H1 (cell line): ENCODE data around the gene FAM193A. TPM values are rescaled to one million over a fixed set of nuclear protein-coding genes. Genes with fewer than 3 reads are reported as not detected.

Experiments
- EGR1 ChIP-seq: IDR thresholded peaks from 2 replicates; pipeline ENCODE4 v1.6.1; 2011; ENCODE audit warnings: low read depth, low read length, borderline replicate concordance
- POU5F1 ChIP-seq: IDR thresholded peaks from 2 replicates; pipeline ENCODE4 v1.6.1; 2011; ENCODE audit warnings: low read depth, mild to moderate bottlenecking, low read length, moderate library complexity
- RFX5 ChIP-seq: IDR thresholded peaks from 2 replicates; pipeline ENCODE4 v1.6.1; 2011; ENCODE audit warnings: low read depth, low read length, improper control_type of control experiment, borderline replicate concordance
- SP2 ChIP-seq: IDR thresholded peaks from 2 replicates; pipeline ENCODE4 v1.6.1; 2012; ENCODE audit warnings: mild to moderate bottlenecking, low read length, inconsistent platforms
- SUZ12 ChIP-seq: fragments of 200-600 bp; sonication (generic); IDR thresholded peaks from 2 replicates; pipeline ENCODE4 v1.6.1; 2012; ENCODE audit warnings: mild to moderate bottlenecking, inconsistent platforms, low read length, moderate library complexity, mixed read lengths
- TCF12 ChIP-seq: IDR thresholded peaks from 2 replicates; pipeline ENCODE4 v1.6.1; 2011; ENCODE audit warnings: low read depth, mild to moderate bottlenecking, low read length
- ZNF274 ChIP-seq: IDR thresholded peaks from 2 replicates; pipeline ENCODE4 v1.7.0; 2012; ENCODE audit warnings: low read length, borderline replicate concordance; ENCODE audit errors: extremely low read depth
- polyA plus RNA-seq, 7 experiments: library from polyadenylated mRNA; depleted of rRNA in 3 of 7; stranded (reverse) in 5 of 7; unstranded in 2 of 7; fragments of >200 nt in 5 of 7; fragments of 200-250 nt in 2 of 7; gene quantifications; 1 replicate in 5 of 7; 2 replicates in 1 of 7; 4 replicates in 1 of 7; pipeline versions ENCODE4 v1.2.1 to v1.2.3, GENCODE V29; 2011 to 2013; ENCODE audit warnings: missing spikeins in 2 of 7, mixed read lengths in 2 of 7
- total RNA-seq: library from RNA; stranded (reverse); fragmentation: NEBNext Ultra II Directional; extraction: Animal tissue kit (Norgen Biotek cat#: 25700); gene quantifications from 2 replicates; pipeline ENCODE4 v1.2.1, GENCODE V29; 2021
- TF ChIP-seq, protein P1 (sequence below): fragments of 300-600 bp; sonication (generic); IDR thresholded peaks from 2 replicates; pipeline ENCODE4 v1.7.1; 2012; ENCODE audit warnings: low read length, moderate library complexity, mild to moderate bottlenecking, inconsistent platforms; ENCODE audit not compliant: insufficient replicate concordance

Gene FAM193A
- total and polyA plus RNA-seq, 2 of the 8 experiments (the other 6 are each of a cell fraction or from before 2014, with no cell fraction given), result 8.7 to 26.2 TPM

DNA sequence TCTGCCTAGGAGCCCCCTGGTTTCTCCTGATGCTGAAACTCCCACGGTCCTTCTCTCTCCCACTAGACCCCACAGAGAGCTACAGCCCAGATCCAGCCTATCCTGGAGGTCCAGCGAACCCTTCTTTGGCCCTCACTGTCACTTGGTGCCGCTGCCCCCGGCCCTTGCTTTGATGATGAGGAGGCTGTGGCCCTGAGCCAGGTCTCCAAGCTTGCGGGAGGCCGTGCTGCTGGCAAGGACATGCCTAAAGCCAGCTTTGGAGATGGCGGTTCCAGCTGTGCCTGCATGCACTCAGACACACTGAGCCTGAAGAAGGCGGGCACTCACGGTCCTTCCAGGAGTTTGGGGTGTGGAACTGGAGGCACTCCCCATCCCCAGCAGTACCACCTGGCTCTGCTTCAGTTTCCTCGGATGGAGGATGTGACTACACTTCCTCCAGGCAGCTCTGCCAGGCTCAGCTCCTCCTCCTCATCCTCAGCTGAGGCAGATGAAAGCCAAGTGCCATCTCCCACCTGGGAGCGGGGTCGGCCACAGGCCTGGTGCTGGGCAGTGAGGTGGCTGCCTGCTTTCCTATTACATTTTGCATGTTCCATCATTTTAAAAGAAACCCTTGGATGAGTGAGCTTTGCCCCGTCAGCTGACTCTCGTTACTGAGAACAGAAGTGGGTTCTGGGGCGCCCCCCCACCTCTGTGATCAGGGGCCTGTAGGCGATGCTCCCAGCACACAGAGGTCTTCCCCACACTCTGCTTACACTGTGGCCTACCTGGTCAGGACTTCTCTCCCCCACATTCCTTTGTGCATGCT lies 210.6 kb downstream of the FAM193A start (continued):
- TF ChIP-seq, protein P1, sequence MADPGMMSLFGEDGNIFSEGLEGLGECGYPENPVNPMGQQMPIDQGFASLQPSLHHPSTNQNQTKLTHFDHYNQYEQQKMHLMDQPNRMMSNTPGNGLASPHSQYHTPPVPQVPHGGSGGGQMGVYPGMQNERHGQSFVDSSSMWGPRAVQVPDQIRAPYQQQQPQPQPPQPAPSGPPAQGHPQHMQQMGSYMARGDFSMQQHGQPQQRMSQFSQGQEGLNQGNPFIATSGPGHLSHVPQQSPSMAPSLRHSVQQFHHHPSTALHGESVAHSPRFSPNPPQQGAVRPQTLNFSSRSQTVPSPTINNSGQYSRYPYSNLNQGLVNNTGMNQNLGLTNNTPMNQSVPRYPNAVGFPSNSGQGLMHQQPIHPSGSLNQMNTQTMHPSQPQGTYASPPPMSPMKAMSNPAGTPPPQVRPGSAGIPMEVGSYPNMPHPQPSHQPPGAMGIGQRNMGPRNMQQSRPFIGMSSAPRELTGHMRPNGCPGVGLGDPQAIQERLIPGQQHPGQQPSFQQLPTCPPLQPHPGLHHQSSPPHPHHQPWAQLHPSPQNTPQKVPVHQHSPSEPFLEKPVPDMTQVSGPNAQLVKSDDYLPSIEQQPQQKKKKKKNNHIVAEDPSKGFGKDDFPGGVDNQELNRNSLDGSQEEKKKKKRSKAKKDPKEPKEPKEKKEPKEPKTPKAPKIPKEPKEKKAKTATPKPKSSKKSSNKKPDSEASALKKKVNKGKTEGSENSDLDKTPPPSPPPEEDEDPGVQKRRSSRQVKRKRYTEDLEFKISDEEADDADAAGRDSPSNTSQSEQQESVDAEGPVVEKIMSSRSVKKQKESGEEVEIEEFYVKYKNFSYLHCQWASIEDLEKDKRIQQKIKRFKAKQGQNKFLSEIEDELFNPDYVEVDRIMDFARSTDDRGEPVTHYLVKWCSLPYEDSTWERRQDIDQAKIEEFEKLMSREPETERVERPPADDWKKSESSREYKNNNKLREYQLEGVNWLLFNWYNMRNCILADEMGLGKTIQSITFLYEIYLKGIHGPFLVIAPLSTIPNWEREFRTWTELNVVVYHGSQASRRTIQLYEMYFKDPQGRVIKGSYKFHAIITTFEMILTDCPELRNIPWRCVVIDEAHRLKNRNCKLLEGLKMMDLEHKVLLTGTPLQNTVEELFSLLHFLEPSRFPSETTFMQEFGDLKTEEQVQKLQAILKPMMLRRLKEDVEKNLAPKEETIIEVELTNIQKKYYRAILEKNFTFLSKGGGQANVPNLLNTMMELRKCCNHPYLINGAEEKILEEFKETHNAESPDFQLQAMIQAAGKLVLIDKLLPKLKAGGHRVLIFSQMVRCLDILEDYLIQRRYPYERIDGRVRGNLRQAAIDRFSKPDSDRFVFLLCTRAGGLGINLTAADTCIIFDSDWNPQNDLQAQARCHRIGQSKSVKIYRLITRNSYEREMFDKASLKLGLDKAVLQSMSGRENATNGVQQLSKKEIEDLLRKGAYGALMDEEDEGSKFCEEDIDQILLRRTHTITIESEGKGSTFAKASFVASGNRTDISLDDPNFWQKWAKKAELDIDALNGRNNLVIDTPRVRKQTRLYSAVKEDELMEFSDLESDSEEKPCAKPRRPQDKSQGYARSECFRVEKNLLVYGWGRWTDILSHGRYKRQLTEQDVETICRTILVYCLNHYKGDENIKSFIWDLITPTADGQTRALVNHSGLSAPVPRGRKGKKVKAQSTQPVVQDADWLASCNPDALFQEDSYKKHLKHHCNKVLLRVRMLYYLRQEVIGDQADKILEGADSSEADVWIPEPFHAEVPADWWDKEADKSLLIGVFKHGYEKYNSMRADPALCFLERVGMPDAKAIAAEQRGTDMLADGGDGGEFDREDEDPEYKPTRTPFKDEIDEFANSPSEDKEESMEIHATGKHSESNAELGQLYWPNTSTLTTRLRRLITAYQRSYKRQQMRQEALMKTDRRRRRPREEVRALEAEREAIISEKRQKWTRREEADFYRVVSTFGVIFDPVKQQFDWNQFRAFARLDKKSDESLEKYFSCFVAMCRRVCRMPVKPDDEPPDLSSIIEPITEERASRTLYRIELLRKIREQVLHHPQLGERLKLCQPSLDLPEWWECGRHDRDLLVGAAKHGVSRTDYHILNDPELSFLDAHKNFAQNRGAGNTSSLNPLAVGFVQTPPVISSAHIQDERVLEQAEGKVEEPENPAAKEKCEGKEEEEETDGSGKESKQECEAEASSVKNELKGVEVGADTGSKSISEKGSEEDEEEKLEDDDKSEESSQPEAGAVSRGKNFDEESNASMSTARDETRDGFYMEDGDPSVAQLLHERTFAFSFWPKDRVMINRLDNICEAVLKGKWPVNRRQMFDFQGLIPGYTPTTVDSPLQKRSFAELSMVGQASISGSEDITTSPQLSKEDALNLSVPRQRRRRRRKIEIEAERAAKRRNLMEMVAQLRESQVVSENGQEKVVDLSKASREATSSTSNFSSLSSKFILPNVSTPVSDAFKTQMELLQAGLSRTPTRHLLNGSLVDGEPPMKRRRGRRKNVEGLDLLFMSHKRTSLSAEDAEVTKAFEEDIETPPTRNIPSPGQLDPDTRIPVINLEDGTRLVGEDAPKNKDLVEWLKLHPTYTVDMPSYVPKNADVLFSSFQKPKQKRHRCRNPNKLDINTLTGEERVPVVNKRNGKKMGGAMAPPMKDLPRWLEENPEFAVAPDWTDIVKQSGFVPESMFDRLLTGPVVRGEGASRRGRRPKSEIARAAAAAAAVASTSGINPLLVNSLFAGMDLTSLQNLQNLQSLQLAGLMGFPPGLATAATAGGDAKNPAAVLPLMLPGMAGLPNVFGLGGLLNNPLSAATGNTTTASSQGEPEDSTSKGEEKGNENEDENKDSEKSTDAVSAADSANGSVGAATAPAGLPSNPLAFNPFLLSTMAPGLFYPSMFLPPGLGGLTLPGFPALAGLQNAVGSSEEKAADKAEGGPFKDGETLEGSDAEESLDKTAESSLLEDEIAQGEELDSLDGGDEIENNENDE, result no peak
- TF ChIP-seq SUZ12 (no peak), TCF12 (no peak), RFX5 (no peak), EGR1 (no peak), SP2 (no peak), ZNF274 (no peak), POU5F1 (no peak)
- TF ChIP-seq, all 59 proteins: peak for 0
